ENCODE measurements around the gene PPP1R16B.

DNA sequence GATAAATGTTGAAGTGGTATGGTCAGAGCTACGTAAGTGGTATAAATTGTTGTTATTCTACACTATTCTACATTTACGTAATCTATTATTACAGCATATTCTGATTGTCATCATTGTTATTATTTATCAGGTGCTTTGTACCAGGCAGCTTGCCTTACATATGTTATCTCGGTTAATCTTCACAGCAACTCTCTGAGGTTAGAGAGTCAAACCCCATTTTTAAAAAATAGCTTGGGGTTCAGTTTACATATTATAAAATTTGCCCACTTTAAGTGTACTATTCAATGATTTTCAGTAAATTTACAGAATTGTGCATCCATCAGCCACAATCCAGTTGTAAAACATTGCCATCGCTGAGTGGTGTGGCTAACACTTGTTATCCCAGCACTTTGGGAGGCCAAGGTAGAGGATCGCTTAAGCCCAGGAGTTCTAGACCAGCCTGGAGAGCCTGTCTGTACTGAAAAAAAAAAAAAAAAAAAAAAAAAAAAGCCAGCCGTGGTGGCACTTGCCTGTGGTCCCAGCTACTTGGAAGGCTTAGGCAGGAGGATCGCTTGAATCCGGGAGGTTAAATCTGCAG, 35.5 kb downstream of the PPP1R16B start:
- TF ChIP-seq, protein P1, sequence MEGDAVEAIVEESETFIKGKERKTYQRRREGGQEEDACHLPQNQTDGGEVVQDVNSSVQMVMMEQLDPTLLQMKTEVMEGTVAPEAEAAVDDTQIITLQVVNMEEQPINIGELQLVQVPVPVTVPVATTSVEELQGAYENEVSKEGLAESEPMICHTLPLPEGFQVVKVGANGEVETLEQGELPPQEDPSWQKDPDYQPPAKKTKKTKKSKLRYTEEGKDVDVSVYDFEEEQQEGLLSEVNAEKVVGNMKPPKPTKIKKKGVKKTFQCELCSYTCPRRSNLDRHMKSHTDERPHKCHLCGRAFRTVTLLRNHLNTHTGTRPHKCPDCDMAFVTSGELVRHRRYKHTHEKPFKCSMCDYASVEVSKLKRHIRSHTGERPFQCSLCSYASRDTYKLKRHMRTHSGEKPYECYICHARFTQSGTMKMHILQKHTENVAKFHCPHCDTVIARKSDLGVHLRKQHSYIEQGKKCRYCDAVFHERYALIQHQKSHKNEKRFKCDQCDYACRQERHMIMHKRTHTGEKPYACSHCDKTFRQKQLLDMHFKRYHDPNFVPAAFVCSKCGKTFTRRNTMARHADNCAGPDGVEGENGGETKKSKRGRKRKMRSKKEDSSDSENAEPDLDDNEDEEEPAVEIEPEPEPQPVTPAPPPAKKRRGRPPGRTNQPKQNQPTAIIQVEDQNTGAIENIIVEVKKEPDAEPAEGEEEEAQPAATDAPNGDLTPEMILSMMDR (IDR thresholded peaks at IDR 0.05), result no peak
- no peak for TF ChIP-seq POLR2A (IDR thresholded peaks at IDR 0.05)

Data from heart left ventricle (tissue), 13 donors.